Neural progenitor cell (in vitro differentiated cells): ENCODE results near the gene SHKBP1. TPM values are rescaled to one million over a fixed set of nuclear protein-coding genes. Genes with fewer than 3 reads are reported as not detected.

Source experiments
- DNase-seq: peaks from one replicate; pipeline ENCODE4 v3.0.0-alpha.2; 2016; ENCODE audit warnings: low spot score
- H2AFZ ChIP-seq: fragments of 200-600 bp; sonication (generic); replicated peaks from 2 replicates; pipeline ENCODE4 v1.6.1; 2016; ENCODE audit warnings: antibody characterized with exemption
- H3F3A ChIP-seq: fragments of 200-600 bp; sonication (generic); 2 replicates; pipeline ENCODE4 v1.6.1; 2016; ENCODE audit warnings: antibody characterized with exemption, low read depth
- H3K27ac ChIP-seq: fragments of 200-600 bp; sonication (generic); 2 replicates; pipeline ENCODE4 v1.5.1; 2016; ENCODE audit warnings: mild to moderate bottlenecking
- H3K27me3 ChIP-seq: fragments of 200-600 bp; sonication (generic); 2 replicates; pipeline ENCODE4 v1.6.1; 2016; ENCODE audit warnings: mild to moderate bottlenecking, moderate library complexity
- H3K36me3 ChIP-seq: fragments of 200-600 bp; sonication (generic); 2 replicates; pipeline ENCODE4 v1.5.1; 2016
- H3K4me1 ChIP-seq: fragments of 200-600 bp; sonication (generic); 2 replicates; pipeline ENCODE4 v1.6.1; 2016; ENCODE audit warnings: mixed run types
- H3K4me2 ChIP-seq: fragments of 200-600 bp; sonication (generic); 2 replicates; pipeline ENCODE4 v1.6.1; 2016
- H3K4me3 ChIP-seq: fragments of 200-600 bp; sonication (generic); 2 replicates; pipeline ENCODE4 v1.5.1; 2016
- H3K79me2 ChIP-seq: fragments of 200-600 bp; sonication (generic); 2 replicates; pipeline ENCODE4 v1.6.1; 2016; ENCODE audit warnings: low read depth
- H3K9ac ChIP-seq: fragments of 200-600 bp; sonication (generic); 2 replicates; pipeline ENCODE4 v1.6.1; 2016
- H3K9me3 ChIP-seq: fragments of 200-600 bp; sonication (generic); 2 replicates; pipeline ENCODE4 v1.5.1; 2016; ENCODE audit warnings: low read depth
- H4K20me1 ChIP-seq: fragments of 200-600 bp; sonication (generic); 2 replicates; pipeline ENCODE4 v1.6.1; 2016; ENCODE audit warnings: low read depth
- H3K27ac Mint-ChIP-seq: 3 replicates; pipeline ENCODE4 v1.8.0; 2021; ENCODE audit warnings: mixed read lengths
- H3K27me3 Mint-ChIP-seq: 2 replicates; pipeline ENCODE4 v1.8.0; 2022; ENCODE audit warnings: low read depth, mild to moderate bottlenecking, inconsistent platforms, moderate library complexity, mixed read lengths; ENCODE audit not compliant: insufficient read depth
- H3K36me3 Mint-ChIP-seq: 3 replicates; pipeline ENCODE4 v1.8.0; 2021; ENCODE audit warnings: mixed read lengths
- H3K4me1 Mint-ChIP-seq: 3 replicates; pipeline ENCODE4 v1.8.0; 2021; ENCODE audit warnings: mixed read lengths
- H3K4me3 Mint-ChIP-seq: 3 replicates; pipeline ENCODE4 v1.8.0; 2021; ENCODE audit warnings: mild to moderate bottlenecking, moderate library complexity, mixed read lengths
- H3K9me3 Mint-ChIP-seq: 3 replicates; pipeline ENCODE4 v1.8.0; 2020; ENCODE audit warnings: mixed read lengths
- EZH2 ChIP-seq: fragments of 200-600 bp; sonication (generic); IDR thresholded peaks from 2 replicates; pipeline ENCODE4 v1.6.1; 2017; ENCODE audit warnings: antibody characterized with exemption, mild to moderate bottlenecking, moderate library complexity
- EZH2phosphoT487 ChIP-seq: fragments of 200-600 bp; sonication (generic); IDR thresholded peaks from 2 replicates; pipeline ENCODE4 v1.6.1; 2017; ENCODE audit warnings: antibody characterized with exemption
- total RNA-seq: library from RNA; depleted of rRNA; stranded (reverse); fragments of >200 nt; gene quantifications from 2 replicates; pipeline ENCODE4 v1.2.3, GENCODE V29; 2015; ENCODE audit warnings: low replicate concordance
- TF ChIP-seq, protein P1 (sequence below): fragments of 200-600 bp; sonication (generic); IDR thresholded peaks from 2 replicates; pipeline ENCODE4 v1.5.1; 2017; ENCODE audit warnings: antibody characterized with exemption, mild to moderate bottlenecking

SHKBP1 gene
- total RNA-seq, 1 donor from 2014 or later, result 20.6 TPM

DNA sequence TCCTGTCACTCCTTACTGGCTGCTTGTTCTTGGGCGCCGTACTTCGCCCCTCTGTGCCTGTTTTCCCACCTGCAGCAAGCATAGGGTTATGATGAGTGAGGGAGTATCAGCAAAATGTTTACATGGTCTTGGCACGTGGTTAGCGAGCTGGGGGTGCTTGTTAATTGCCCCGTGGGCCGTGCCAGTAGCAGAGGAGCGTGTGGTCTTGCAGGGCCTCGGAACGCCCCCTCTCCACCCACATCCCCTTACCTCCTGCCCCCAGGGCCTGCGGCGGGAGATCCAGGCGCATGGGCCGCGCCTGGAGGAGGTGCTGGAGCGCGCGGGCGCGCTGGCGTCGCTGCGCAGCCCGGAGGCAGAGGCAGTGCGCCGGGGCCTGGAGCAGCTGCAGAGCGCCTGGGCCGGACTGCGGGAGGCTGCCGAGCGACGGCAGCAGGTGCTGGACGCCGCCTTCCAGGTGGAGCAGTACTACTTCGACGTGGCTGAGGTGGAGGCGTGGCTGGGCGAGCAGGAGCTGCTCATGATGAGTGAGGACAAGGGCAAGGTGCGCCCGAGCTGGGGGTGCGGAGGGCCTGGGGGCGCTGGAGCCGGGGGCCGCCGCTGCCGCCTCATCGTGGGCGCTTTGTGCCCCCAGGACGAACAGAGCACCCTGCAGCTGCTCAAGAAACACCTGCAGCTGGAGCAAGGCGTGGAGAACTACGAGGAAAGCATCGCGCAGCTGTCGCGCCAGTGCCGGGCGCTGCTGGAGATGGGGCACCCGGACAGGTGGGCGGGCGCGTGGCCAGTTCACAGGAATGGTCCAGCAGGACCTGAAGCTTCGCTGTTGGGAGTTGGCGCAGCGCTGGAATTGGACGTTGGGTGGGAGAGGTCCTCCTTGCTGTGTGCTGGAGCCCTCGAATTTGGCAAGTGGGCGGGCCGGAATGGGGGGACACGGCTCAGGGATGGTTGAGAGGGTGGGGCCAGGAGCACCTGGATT, 22.5 kb upstream of the SHKBP1 start:
- H3K4me3 Mint-ChIP-seq, result no peak overlapping the region
- peak overlapping the region; percentile 64 for H2AFZ ChIP-seq
- no peaks in the 10 kb centered on the region for H3K36me3 Mint-ChIP-seq
- no peaks in the 10 kb centered on the region for H3K9me3 ChIP-seq
- no peaks in the 10 kb centered on the region for H3K36me3 ChIP-seq
- peaks cover 75% of the 10 kb centered on the region for H3K27me3 ChIP-seq
- peaks cover 11% of the 10 kb centered on the region for H3F3A ChIP-seq
- peak overlapping the region; percentile 63 for H3K4me2 ChIP-seq
- H3K9me3 Mint-ChIP-seq, result no peaks in the 10 kb centered on the region
- H3K9ac ChIP-seq, result no peak overlapping the region
- peaks cover 4% of the 10 kb centered on the region for H4K20me1 ChIP-seq
- H3K27me3 Mint-ChIP-seq, result peaks cover 33% of the 10 kb centered on the region
- no peak overlapping the region for H3K27ac Mint-ChIP-seq
- no peaks in the 10 kb centered on the region for H3K79me2 ChIP-seq
- peaks cover 5% of the 10 kb centered on the region for H3K4me1 Mint-ChIP-seq
- no peak overlapping the region for H3K27ac ChIP-seq
- DNase-seq, result peak; percentile 72
- peak overlapping the region; percentile 8 for H3K4me3 ChIP-seq
- peaks cover 7% of the 10 kb centered on the region for H3K4me1 ChIP-seq
- TF ChIP-seq, protein P1, sequence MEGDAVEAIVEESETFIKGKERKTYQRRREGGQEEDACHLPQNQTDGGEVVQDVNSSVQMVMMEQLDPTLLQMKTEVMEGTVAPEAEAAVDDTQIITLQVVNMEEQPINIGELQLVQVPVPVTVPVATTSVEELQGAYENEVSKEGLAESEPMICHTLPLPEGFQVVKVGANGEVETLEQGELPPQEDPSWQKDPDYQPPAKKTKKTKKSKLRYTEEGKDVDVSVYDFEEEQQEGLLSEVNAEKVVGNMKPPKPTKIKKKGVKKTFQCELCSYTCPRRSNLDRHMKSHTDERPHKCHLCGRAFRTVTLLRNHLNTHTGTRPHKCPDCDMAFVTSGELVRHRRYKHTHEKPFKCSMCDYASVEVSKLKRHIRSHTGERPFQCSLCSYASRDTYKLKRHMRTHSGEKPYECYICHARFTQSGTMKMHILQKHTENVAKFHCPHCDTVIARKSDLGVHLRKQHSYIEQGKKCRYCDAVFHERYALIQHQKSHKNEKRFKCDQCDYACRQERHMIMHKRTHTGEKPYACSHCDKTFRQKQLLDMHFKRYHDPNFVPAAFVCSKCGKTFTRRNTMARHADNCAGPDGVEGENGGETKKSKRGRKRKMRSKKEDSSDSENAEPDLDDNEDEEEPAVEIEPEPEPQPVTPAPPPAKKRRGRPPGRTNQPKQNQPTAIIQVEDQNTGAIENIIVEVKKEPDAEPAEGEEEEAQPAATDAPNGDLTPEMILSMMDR, result peak; percentile 6
- peak; percentile 68 for TF ChIP-seq EZH2
- no peak for TF ChIP-seq EZH2phosphoT487

DNA sequence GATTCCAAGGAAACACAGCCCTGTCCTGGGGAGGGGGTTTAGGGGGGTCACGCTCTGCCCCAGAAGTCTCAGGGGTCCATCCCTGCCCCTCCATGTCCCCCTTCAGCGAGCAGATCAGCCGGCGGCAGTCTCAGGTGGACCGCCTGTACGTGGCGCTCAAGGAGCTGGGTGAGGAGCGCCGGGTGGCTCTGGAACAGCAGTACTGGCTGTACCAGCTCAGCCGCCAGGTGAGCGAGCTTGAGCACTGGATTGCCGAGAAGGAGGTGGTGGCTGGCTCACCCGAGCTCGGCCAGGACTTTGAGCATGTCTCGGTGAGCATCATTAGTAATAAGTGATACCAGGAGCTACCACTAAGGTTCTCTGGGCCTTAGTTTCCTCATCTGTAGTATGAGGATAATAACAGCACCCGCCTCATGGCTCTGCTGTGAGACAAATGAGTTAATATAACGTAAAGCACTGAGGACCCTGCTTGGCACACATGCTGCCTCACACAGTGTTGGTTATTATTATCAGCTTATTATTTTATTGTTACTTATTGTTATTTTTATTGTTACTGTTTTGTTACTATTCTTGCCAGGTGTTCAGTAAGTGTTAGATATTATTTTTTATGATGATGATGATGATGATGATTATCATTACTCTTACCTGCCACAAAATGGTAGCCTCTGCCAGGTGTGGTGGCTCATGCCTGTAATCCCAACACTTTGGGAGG, 20.5 kb upstream of the SHKBP1 start:
- Histone ChIP-seq H3F3A (peaks cover 11% of the 10 kb centered on the region), H3K36me3 (no peaks in the 10 kb centered on the region), H3K9me3 (no peaks in the 10 kb centered on the region), H3K4me2 (no peak overlapping the region), H3K9ac (no peak overlapping the region), H3K27ac (no peak overlapping the region), H3K4me1 (peaks cover 7% of the 10 kb centered on the region), H4K20me1 (peaks cover 4% of the 10 kb centered on the region), H3K27me3 (peaks cover 77% of the 10 kb centered on the region), H2AFZ (no peak overlapping the region), H3K4me3 (no peak overlapping the region), H3K79me2 (no peaks in the 10 kb centered on the region)
- Mint-ChIP-seq H3K27ac (no peak overlapping the region), H3K36me3 (no peaks in the 10 kb centered on the region), H3K9me3 (no peaks in the 10 kb centered on the region), H3K27me3 (peaks cover 32% of the 10 kb centered on the region), H3K4me3 (no peak overlapping the region), H3K4me1 (no peaks in the 10 kb centered on the region)
- no peak for DNase-seq
- TF ChIP-seq EZH2 (no peak), EZH2phosphoT487 (no peak)
- TF ChIP-seq, protein P1, result no peak

DNA sequence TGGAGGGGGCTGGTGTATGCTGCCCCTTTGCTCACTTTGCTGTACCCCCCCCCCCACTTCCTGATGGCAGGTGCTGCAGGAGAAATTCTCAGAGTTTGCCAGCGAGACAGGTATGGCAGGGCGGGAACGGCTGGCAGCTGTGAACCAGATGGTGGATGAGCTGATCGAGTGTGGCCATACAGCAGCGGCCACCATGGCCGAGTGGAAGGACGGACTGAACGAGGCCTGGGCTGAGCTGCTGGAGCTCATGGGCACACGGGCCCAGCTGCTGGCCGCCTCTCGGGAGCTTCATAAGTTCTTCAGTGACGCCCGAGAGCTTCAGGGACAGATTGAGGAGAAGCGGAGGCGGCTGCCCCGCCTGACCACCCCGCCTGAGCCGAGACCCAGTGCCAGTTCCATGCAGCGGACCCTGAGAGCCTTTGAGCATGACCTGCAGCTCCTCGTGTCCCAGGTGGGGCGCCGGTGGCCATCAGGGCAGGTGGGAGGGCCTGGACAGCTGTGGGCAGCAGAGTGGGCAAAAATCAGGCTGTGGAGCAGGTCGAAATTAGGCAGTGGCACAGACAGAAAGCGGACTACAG, 19.6 kb upstream of the SHKBP1 start:
- Histone ChIP-seq H3K4me1 (peaks cover 7% of the 10 kb centered on the region), H3K4me3 (no peak overlapping the region), H3K9me3 (no peaks in the 10 kb centered on the region), H3K36me3 (no peaks in the 10 kb centered on the region), H3K9ac (no peak overlapping the region), H3K27me3 (peaks cover 86% of the 10 kb centered on the region), H3F3A (peaks cover 11% of the 10 kb centered on the region), H3K4me2 (no peak overlapping the region), H2AFZ (no peak overlapping the region), H3K79me2 (no peaks in the 10 kb centered on the region), H3K27ac (no peak overlapping the region), H4K20me1 (peaks cover 4% of the 10 kb centered on the region)
- Mint-ChIP-seq H3K27me3 (peaks cover 33% of the 10 kb centered on the region), H3K4me1 (no peaks in the 10 kb centered on the region), H3K27ac (no peak overlapping the region), H3K9me3 (no peaks in the 10 kb centered on the region), H3K36me3 (no peaks in the 10 kb centered on the region), H3K4me3 (no peak overlapping the region)
- TF ChIP-seq, protein P1, result no peak
- TF ChIP-seq EZH2 (no peak), EZH2phosphoT487 (no peak)
- DNase-seq, result no peak
